Measurements from ENCODE around the gene KRT14.
"Not testable (repeated sequence)": the region's sequence is repeated elsewhere in the genome, so short reads cannot be mapped to it uniquely, and the experiment has no call there.

The KRT14 gene

GRCh38 chr17:41547378-41547841 lies 39.3 kb downstream of the KRT14 start:
- DNase-seq (ENCODE audit: low spot score) = peak; percentile 86

- DNase-seq (ENCODE audit: low spot score) = no peak
Measured at GRCh38 chr17:41546819-41547218, 39.9 kb downstream of the KRT14 start.

- no peak for DNase-seq (ENCODE audit: low spot score)
Measured at GRCh38 chr17:41545829-41546410, 40.8 kb downstream of the KRT14 start.

- no peak for DNase-seq (ENCODE audit: low spot score)
Measured at GRCh38 chr17:41544935-41545334, 41.8 kb downstream of the KRT14 start.

- DNase-seq (ENCODE audit: low spot score) = peak; percentile 98
Measured at GRCh38 chr17:41544491-41544892, 42.2 kb downstream of the KRT14 start.

- DNase-seq (ENCODE audit: low spot score) = not testable (repeated sequence)
Measured at GRCh38 chr17:41542786-41543185, 43.9 kb downstream of the KRT14 start.

- DNase-seq (ENCODE audit: low spot score) = no peak
Measured at GRCh38 chr17:41542357-41542756, 44.3 kb downstream of the KRT14 start.

GRCh38 chr17:41540921-41541625 lies 45.6 kb downstream of the KRT14 start:
- DNase-seq (ENCODE audit: low spot score) = peak; percentile 84

- no peak for DNase-seq (ENCODE audit: low spot score)
Measured at GRCh38 chr17:41539979-41540701, 46.6 kb downstream of the KRT14 start.

- DNase-seq (ENCODE audit: low spot score) = no peak
Measured at GRCh38 chr17:41539071-41539492, 47.6 kb downstream of the KRT14 start.

- no peak for DNase-seq (ENCODE audit: low spot score)
Measured at GRCh38 chr17:41538565-41538991, 48.1 kb downstream of the KRT14 start.

- DNase-seq (ENCODE audit: low spot score) = no peak
Measured at GRCh38 chr17:41537990-41538389, 48.7 kb downstream of the KRT14 start.

- DNase-seq (ENCODE audit: low spot score) = no peak
Measured at GRCh38 chr17:41537614-41537954, 49.1 kb downstream of the KRT14 start.

- DNase-seq (ENCODE audit: low spot score) = no peak
Measured at GRCh38 chr17:41536741-41537613, 49.7 kb downstream of the KRT14 start.

- no peak for DNase-seq (ENCODE audit: low spot score)
Measured at GRCh38 chr17:41535764-41536481, 50.8 kb downstream of the KRT14 start.

GRCh38 chr17:41534899-41535546 lies 51.7 kb downstream of the KRT14 start:
- no peak for DNase-seq (ENCODE audit: low spot score)

- DNase-seq (ENCODE audit: low spot score) = no peak
Measured at GRCh38 chr17:41533613-41534012, 53.1 kb downstream of the KRT14 start.

GRCh38 chr17:41532947-41533570 lies 53.6 kb downstream of the KRT14 start:
- DNase-seq (ENCODE audit: low spot score) = no peak

Measured in SW480 (cell line).